ENCODE data around the gene UBP1. TPM values are rescaled to one million over a fixed set of nuclear protein-coding genes. Genes with fewer than 3 reads are reported as not detected.
"Not testable (repeated sequence)": the region's sequence is repeated elsewhere in the genome, so short reads cannot be mapped to it uniquely, and the experiment has no call there.

The UBP1 gene
- total RNA-seq, 4 donors from 2014 or later: 35.0 to 59.5 (median 46.4) TPM

GRCh38 chr3:33363113-33363800 is 76.9 kb downstream of the UBP1 start:
- no peak overlapping the region for H3K4me3 ChIP-seq
- no peaks in the 10 kb centered on the region for H3K27me3 ChIP-seq
- intact Hi-C loops (cut with DNase I): loop anchor here (10.0 kb wide), 1 partner anchor 418 kb away; no protein-coding TSS in a partner anchor
- no peaks in the 10 kb centered on the region for H3K36me3 ChIP-seq
- no peak overlapping the region for H3K27ac ChIP-seq
- no peak for DNase-seq
- TF ChIP-seq CTCF (IDR thresholded peaks at IDR 0.05) (no peak), POLR2A (IDR thresholded peaks at IDR 0.05) (no peak)
- 76 to 79% methylated on average over 3 of the region's 3 CpGs for WGBS, 2 donors
- peaks cover 0 to 6% (median 4%) of the 10 kb centered on the region in 3 donors for H3K4me1 ChIP-seq
- no peaks in the 10 kb centered on the region for H3K9me3 ChIP-seq

- no peaks in the 10 kb centered on the region for H3K27me3 ChIP-seq
- DNase-seq: no peak
- intact Hi-C loops (cut with DNase I): loop anchor here (10.0 kb wide), 1 partner anchor 415 kb away; no protein-coding TSS in a partner anchor
These were observed 79.9 kb downstream of the UBP1 start for GRCh38 chr3:33360136-33360825.

GRCh38 chr3:33358172-33358781 is 81.9 kb downstream of the UBP1 start:
- Histone ChIP-seq H3K9me3 (no peaks in the 10 kb centered on the region), H3K4me3 (no peak overlapping the region), H3K27ac (no peak overlapping the region), H3K36me3 (no peaks in the 10 kb centered on the region), H3K4me1 (peaks cover 0 to 10% (median 4%) of the 10 kb centered on the region in 3 donors), H3K27me3 (no peaks in the 10 kb centered on the region)
- intact Hi-C loops (cut with DNase I): no loop called here
- 72 to 82% methylated on average over 4 of the region's 4 CpGs for WGBS, 2 donors
- no peak for DNase-seq
- no peak for TF ChIP-seq POLR2A (IDR thresholded peaks at IDR 0.05)
- no peak for TF ChIP-seq CTCF (IDR thresholded peaks at IDR 0.05)

More at GRCh38 chr3:33360136-33360825, 79.9 kb downstream of the UBP1 start:
- H3K4me1 ChIP-seq: peaks cover 0 to 10% (median 4%) of the 10 kb centered on the region in 3 donors
- H3K9me3 ChIP-seq: no peaks in the 10 kb centered on the region
- no peaks in the 10 kb centered on the region for H3K36me3 ChIP-seq
- TF ChIP-seq CTCF (IDR thresholded peaks at IDR 0.05): no peak
- TF ChIP-seq POLR2A (IDR thresholded peaks at IDR 0.05): no peak
- no peak overlapping the region for H3K4me3 ChIP-seq
- 36 to 45% methylated on average over 1 of the region's 1 CpG for WGBS, 2 donors
- peak overlapping the region in 2 of 4 donors; percentile 42 to 64 for H3K27ac ChIP-seq

- Histone ChIP-seq H3K4me3 (no peak overlapping the region), H3K4me1 (peaks cover 0 to 10% (median 4%) of the 10 kb centered on the region in 3 donors), H3K36me3 (no peaks in the 10 kb centered on the region), H3K9me3 (no peaks in the 10 kb centered on the region), H3K27me3 (no peaks in the 10 kb centered on the region), H3K27ac (no peak overlapping the region)
- intact Hi-C loops (cut with DNase I): no loop called here
- DNase-seq: no peak
- TF ChIP-seq POLR2A (IDR thresholded peaks at IDR 0.05) (no peak), CTCF (IDR thresholded peaks at IDR 0.05) (peak in 1 of 6 experiments; percentile 16)
- 41 to 44% methylated on average over 5 of the region's 5 CpGs for WGBS, 2 donors
These were observed 84.6 kb downstream of the UBP1 start for GRCh38 chr3:33355611-33356010.

- Histone ChIP-seq H3K36me3 (no peaks in the 10 kb centered on the region), H3K4me3 (no peak overlapping the region), H3K4me1 (no peaks in the 10 kb centered on the region), H3K9me3 (peaks cover 0 to 4% (median under 1%) of the 10 kb centered on the region in 3 donors), H3K27me3 (no peaks in the 10 kb centered on the region), H3K27ac (no peak overlapping the region)
- no peak for TF ChIP-seq CTCF (IDR thresholded peaks at IDR 0.05)
- no peak for DNase-seq
- intact Hi-C loops (cut with DNase I): no loop called here
These were observed 100.4 kb downstream of the UBP1 start for GRCh38 chr3:33339758-33340157.

- H3K9me3 ChIP-seq; H3K36me3 ChIP-seq; intact Hi-C loops (cut with DNase I); H3K4me1 ChIP-seq; DNase-seq; H3K27ac ChIP-seq; H3K27me3 ChIP-seq; H3K4me3 ChIP-seq: not testable (repeated sequence)
These were observed 101.2 kb downstream of the UBP1 start for GRCh38 chr3:33338936-33339465.
